GM12864 (cell line): ENCODE data around the gene IQCB1.
"Not testable (repeated sequence)": the region's sequence is repeated elsewhere in the genome, so short reads cannot be mapped to it uniquely, and the experiment has no call there.

ENCODE experiments used
- DNase-seq: peaks from one replicate; pipeline ENCODE4 v3.0.0-alpha.2; 2011; ENCODE audit warnings: low read depth
- H3K4me3 ChIP-seq: 2 replicates; pipeline ENCODE4 v1.5.1; 2011; ENCODE audit warnings: mild to moderate bottlenecking, low read depth, low read length, control low read depth
- CTCF ChIP-seq: IDR thresholded peaks from 2 replicates; pipeline ENCODE4 v1.5.1; 2011; ENCODE audit warnings: low read depth, mild to moderate bottlenecking, moderate library complexity, low read length, control low read depth, inconsistent platforms; ENCODE audit errors: missing control alignments

The IQCB1 gene

GRCh38 chr3:121748680-121749275 is 86.1 kb downstream of the IQCB1 start:
- H3K4me3 ChIP-seq: peak overlapping the region; percentile 99
- DNase-seq: no peak
- TF ChIP-seq CTCF: no peak

- peak overlapping the region; percentile 99; the same call in 1 of the 2 replicates for H3K4me3 ChIP-seq
- no peak for DNase-seq
- no peak for TF ChIP-seq CTCF
Measured at GRCh38 chr3:121747976-121748375, 86.9 kb downstream of the IQCB1 start.

GRCh38 chr3:121743106-121743505 is 91.8 kb downstream of the IQCB1 start:
- DNase-seq, H3K4me3 ChIP-seq: not testable (repeated sequence)

- no peak overlapping the region for H3K4me3 ChIP-seq
- TF ChIP-seq CTCF: no peak
- no peak for DNase-seq
Measured at GRCh38 chr3:121740896-121741295, 94.0 kb downstream of the IQCB1 start.

GRCh38 chr3:121739902-121740301 is 95.0 kb downstream of the IQCB1 start:
- H3K4me3 ChIP-seq: no peak overlapping the region
- DNase-seq: no peak
- TF ChIP-seq CTCF: no peak

GRCh38 chr3:121737644-121738043 is 97.2 kb downstream of the IQCB1 start:
- no peak for TF ChIP-seq CTCF
- no peak overlapping the region for H3K4me3 ChIP-seq
- no peak for DNase-seq

- TF ChIP-seq CTCF: no peak
- H3K4me3 ChIP-seq: no peak overlapping the region
- no peak for DNase-seq
Measured at GRCh38 chr3:121736112-121736511, 98.7 kb downstream of the IQCB1 start.
